ENCODE results near the gene ZNF608.

- TF ChIP-seq YY1 (IDR thresholded peaks at IDR 0.05; ENCODE audit: insufficient read depth, insufficient read length) (no peak), ZNF274 (IDR thresholded peaks at IDR 0.05; ENCODE audit: low read depth, low read length) (no peak), SUZ12 (IDR thresholded peaks at IDR 0.05; ENCODE audit: extremely low read depth, insufficient read depth, insufficient read length) (no peak)
These were observed 31.5 kb downstream of the ZNF608 start for GRCh38 chr5:124714910-124715309.
